IMR-90 (cell line): Measurements from ENCODE around the gene RAI1. TPM values are rescaled to one million over a fixed set of nuclear protein-coding genes. Genes with fewer than 3 reads are reported as not detected.

Source experiments
- ATAC-seq: fragments of 200-7000 bp; cut with Tn5 transposase; 2 replicates; pipeline ENCODE4 v1.9.1; 2020; ENCODE audit warnings: low read depth, mild to moderate bottlenecking, moderate library complexity
- BruUV-seq: library from RNA; stranded (reverse); fragments of 400-500 nt; replicated peaks from 2 replicates; lab custom pipeline; 2021; lab: Mats Ljungman, UMichigan
- CTCF ChIA-PET: fragments of 300-600 bp; formaldehyde crosslinking; extraction: SDS; loops from one replicate; lab custom pipeline; 2021; ENCODE audit warnings: antibody characterized with exemption; lab: Yijun Ruan, JAX
- POLR2A ChIA-PET: fragments of 300-600 bp; sonication (Branson Sonifier 250); formaldehyde crosslinking; loops from one replicate; lab custom pipeline; 2022; ENCODE audit warnings: antibody characterized with exemption; ENCODE audit not compliant: unreplicated experiment; lab: Charles Lee
- DNase-seq: peaks from one replicate; pipeline ENCODE4 v3.0.0; 2013
- H2AFZ ChIP-seq: replicated peaks from 2 replicates; pipeline ENCODE3; 2013; ENCODE audit warnings: low read length, mild to moderate bottlenecking; ENCODE audit not compliant: poor library complexity
- H2AK5ac ChIP-seq: 2 replicates; pipeline ENCODE4 v1.6.1; 2013; ENCODE audit warnings: low read depth, low read length, inconsistent platforms
- H2AK9ac ChIP-seq: replicated peaks from 2 replicates; pipeline ENCODE3; 2013; ENCODE audit warnings: mild to moderate bottlenecking, low read depth, low read length, moderate library complexity; ENCODE audit not compliant: poor library complexity
- H2BK120ac ChIP-seq: 2 replicates; pipeline ENCODE4 v1.6.1; 2013; ENCODE audit warnings: low read depth, low read length, inconsistent platforms
- H2BK15ac ChIP-seq: 3 replicates; pipeline ENCODE4 v1.6.1; 2013; ENCODE audit warnings: low read depth, low read length, inconsistent platforms
- H2BK20ac ChIP-seq: 2 replicates; pipeline ENCODE4 v1.6.1; 2013; ENCODE audit warnings: low read depth, mild to moderate bottlenecking, inconsistent platforms, low read length, moderate library complexity
- H2BK5ac ChIP-seq: 2 replicates; pipeline ENCODE4 v1.6.1; 2013; ENCODE audit warnings: mild to moderate bottlenecking, low read depth, low read length, inconsistent platforms; ENCODE audit not compliant: poor library complexity, severe bottlenecking
- H3K14ac ChIP-seq: replicated peaks from 2 replicates; pipeline ENCODE4 v1.6.1; 2013; ENCODE audit warnings: low read depth, low read length, inconsistent platforms
- H3K18ac ChIP-seq: 2 replicates; pipeline ENCODE4 v1.6.1; 2013; ENCODE audit warnings: low read depth, low read length, control low read depth
- H3K23ac ChIP-seq: 2 replicates; pipeline ENCODE4 v1.6.1; 2013; ENCODE audit warnings: low read depth, low read length, inconsistent platforms
- H3K27ac ChIP-seq: 2 replicates; pipeline ENCODE4 v1.5.1; 2013; ENCODE audit warnings: mild to moderate bottlenecking, control low read depth, low read length; ENCODE audit not compliant: insufficient read depth
- H3K27me3 ChIP-seq: 2 replicates; pipeline ENCODE4 v1.6.1; 2013; ENCODE audit warnings: low read length; ENCODE audit not compliant: control insufficient read depth, insufficient read depth
- H3K36me3 ChIP-seq: 2 replicates; pipeline ENCODE4 v1.6.1; 2013; ENCODE audit warnings: low read length, mixed read lengths; ENCODE audit not compliant: control insufficient read depth, insufficient read depth
- H3K4ac ChIP-seq: 2 replicates; pipeline ENCODE4 v1.6.1; 2013; ENCODE audit warnings: low read depth, low read length, inconsistent platforms
- H3K4me1 ChIP-seq: 2 replicates; pipeline ENCODE4 v1.6.1; 2013; ENCODE audit warnings: low read length, mixed read lengths; ENCODE audit not compliant: control insufficient read depth, insufficient read depth
- H3K4me2 ChIP-seq: 2 replicates; pipeline ENCODE4 v1.6.1; 2013; ENCODE audit warnings: low read depth, mild to moderate bottlenecking, control low read depth, low read length, moderate library complexity
- H3K4me3 ChIP-seq: 2 replicates; pipeline ENCODE4 v1.5.1; 2013; ENCODE audit warnings: low read depth, mild to moderate bottlenecking, control low read depth, low read length, moderate library complexity; ENCODE audit not compliant: insufficient read depth
- H3K56ac ChIP-seq: 2 replicates; pipeline ENCODE4 v1.6.1; 2013; ENCODE audit warnings: low read length, inconsistent platforms; ENCODE audit not compliant: insufficient read depth; ENCODE audit errors: extremely low read depth
- H3K79me1 ChIP-seq, 2 experiments: 2 replicates each; pipeline ENCODE4 v1.6.1; 2013; ENCODE audit warnings: low read length in 2 of 2, inconsistent platforms in 1 of 2, low read depth in 1 of 2
- H3K9ac ChIP-seq: 2 replicates; pipeline ENCODE4 v1.6.1; 2013; ENCODE audit warnings: low read depth, low read length, control low read depth
- H3K9me1 ChIP-seq: 2 replicates; pipeline ENCODE4 v1.6.1; 2013; ENCODE audit warnings: low read length, inconsistent platforms; ENCODE audit not compliant: insufficient read depth
- H3K9me3 ChIP-seq: 2 replicates; pipeline ENCODE4 v1.6.1; 2013; ENCODE audit warnings: low read length; ENCODE audit not compliant: control insufficient read depth, insufficient read depth
- H4K20me1 ChIP-seq: 2 replicates; pipeline ENCODE4 v1.6.1; 2013; ENCODE audit warnings: low read length, inconsistent platforms; ENCODE audit not compliant: insufficient read depth
- H4K5ac ChIP-seq: 2 replicates; pipeline ENCODE4 v1.6.1; 2013; ENCODE audit warnings: mild to moderate bottlenecking, low read depth, low read length, control low read depth
- H4K8ac ChIP-seq, 2 experiments: 2 replicates each; pipeline ENCODE4 v1.6.1; 2013; ENCODE audit warnings: low read depth in 2 of 2, low read length in 2 of 2, control low read depth in 1 of 2, inconsistent platforms in 1 of 2
- H4K91ac ChIP-seq: 2 replicates; pipeline ENCODE4 v1.6.1; 2013; ENCODE audit warnings: low read depth, low read length, inconsistent platforms; ENCODE audit not compliant: insufficient read depth
- BHLHE40 ChIP-seq: fragments of 150-350 bp; IDR thresholded peaks from 2 replicates; pipeline ENCODE4 v1.6.1; 2016; ENCODE audit warnings: mild to moderate bottlenecking, low read depth, low read length
- CEBPB ChIP-seq: IDR thresholded peaks from 2 replicates; pipeline ENCODE4 v1.6.1; 2012; ENCODE audit warnings: low read depth, low read length, improper control_type of control experiment
- CHD1 ChIP-seq: IDR thresholded peaks from 2 replicates; pipeline ENCODE4 v1.6.1; 2012; ENCODE audit warnings: low read depth, low read length, improper control_type of control experiment
- CTCF ChIP-seq: conservative IDR thresholded peaks from 2 replicates; pipeline ENCODE4 v1.5.1; 2012; ENCODE audit warnings: mild to moderate bottlenecking, low read depth, low read length, improper control_type of control experiment
- ELK1 ChIP-seq: fragments of 150-350 bp; IDR thresholded peaks from 2 replicates; pipeline ENCODE4 v1.6.1; 2016; ENCODE audit warnings: low read depth, mild to moderate bottlenecking, low read length, moderate library complexity, borderline replicate concordance
- MXI1 ChIP-seq: IDR thresholded peaks from 2 replicates; pipeline ENCODE4 v1.6.1; 2012; ENCODE audit warnings: low read depth, mild to moderate bottlenecking, low read length, moderate library complexity, borderline replicate concordance
- POLR2A ChIP-seq: IDR thresholded peaks from 2 replicates; pipeline ENCODE4 v1.6.1; 2012; ENCODE audit warnings: mild to moderate bottlenecking, low read depth, low read length
- RAD21 ChIP-seq: IDR thresholded peaks from 2 replicates; pipeline ENCODE4 v1.6.1; 2012; ENCODE audit warnings: low read length, improper control_type of control experiment
- USF2 ChIP-seq: fragments of 150-350 bp; IDR thresholded peaks from 2 replicates; pipeline ENCODE4 v1.6.1; 2017; ENCODE audit warnings: mild to moderate bottlenecking, antibody characterized with exemption, low read length, low read depth
- WGBS, 2 experiments: methylation state at CpG; one replicate each; pipeline versions ENCODE4 v1.1.5 to v1.1.7; 2013; ENCODE audit warnings: missing lambda C conversion rate in 2 of 2; ENCODE audit not compliant: insufficient read length in 1 of 2; ENCODE audit errors: extremely low coverage in 2 of 2; 5-methylcytosine and 5-hydroxymethylcytosine counted together
- dilution Hi-C: fragments of 300-500 bp; cut with HindIII; formaldehyde crosslinking; loops from one replicate; pipeline ENCODE4 v1.14.3; 2018; ENCODE audit warnings: low sequenced_read_pairs; ENCODE audit not compliant: unreplicated experiment
- in situ Hi-C: fragments of 300-500 bp; cut with MboI; formaldehyde crosslinking; loops from 3 replicates; pipeline ENCODE4 v1.14.3; 2019; ENCODE audit warnings: low sequenced_read_pairs, inconsistent platforms, mixed read lengths
- intact Hi-C: fragments of 100-400 bp; cut with micrococcal nuclease; formaldehyde crosslinking; loops from 2 replicates; pipeline ENCODE4 v1.10.0; 2022
- polyA plus RNA-seq, 3 experiments: library from polyadenylated mRNA; depleted of rRNA; stranded (reverse); fragments of >200 nt; gene quantifications; 2 replicates each; pipeline ENCODE4 v1.2.3, GENCODE V29; 2012; ENCODE audit warnings: low replicate concordance in 1 of 3
- total RNA-seq: library from RNA; depleted of rRNA; stranded (reverse); fragments of >200 nt; gene quantifications from 2 replicates; pipeline ENCODE4 v1.2.3, GENCODE V29; 2012

RAI1 gene
- total and polyA plus RNA-seq, 2 of the 4 experiments (the other 2 are of a cell fraction) = 1.8 to 10.5 TPM

- Histone ChIP-seq H3K27ac (peak overlapping the region; percentile 94), H3K36me3 (peaks cover 9% of the 10 kb centered on the region; the same call in 1 of the 2 replicates), H2BK15ac (no peak overlapping the region), H3K4ac (peak overlapping the region; percentile 93), H3K9me3 (no peaks in the 10 kb centered on the region), H2BK20ac (no peak overlapping the region), H2BK120ac (peak overlapping the region; percentile 38; the same call in 1 of the 2 replicates), H3K4me1 (peaks cover 50% of the 10 kb centered on the region), H3K4me2 (peak overlapping the region; percentile 70), H3K4me3 (peak overlapping the region; percentile 89), H3K18ac (peak overlapping the region; percentile 69; the same call in 1 of the 2 replicates), H3K14ac (peak overlapping the region; percentile 86), H2AK9ac (peak overlapping the region; percentile 98), H3K23ac (peak overlapping the region; percentile 94), H4K91ac (peak overlapping the region; percentile 81), H3K9ac (peak overlapping the region; percentile 92), H4K5ac (peak overlapping the region; percentile 65), H3K9me1 (peaks cover 33% of the 10 kb centered on the region), H4K20me1 (peaks cover 35% of the 10 kb centered on the region), H2BK5ac (peak overlapping the region; percentile 89), H3K27me3 (no peaks in the 10 kb centered on the region), H3K79me1 (peaks cover 20 to 68% of the 10 kb centered on the region in 2 experiments), H2AK5ac (peak overlapping the region; percentile 76; the same call in 1 of the 2 replicates), H2AFZ (peak overlapping the region; percentile 87), H4K8ac (peak overlapping the region; percentile 52 to 89; a peak in 3 of 4 replicates), H3K56ac (peak overlapping the region; percentile 51; the same call in 1 of the 2 replicates)
- dilution Hi-C loops (no loop called here), in situ Hi-C loops (no loop called here), intact Hi-C loops (no loop called here)
- 0% methylated on average over 64 of the region's 69 CpGs; no CpG with 5 or more reads in 1 of the 2 experiments for WGBS, 2 experiments
- TF ChIP-seq CHD1 (peak; percentile 15; the same call in 1 of the 2 replicates), MXI1 (no peak; the same call in 1 of the 2 replicates), USF2 (peak; percentile 29; the same call in 1 of the 2 replicates), RAD21 (no peak), POLR2A (peak; percentile 97), BHLHE40 (peak; percentile 69), ELK1 (no peak), CTCF (no peak), CEBPB (peak; percentile 83)
- CTCF ChIA-PET = interaction anchor here (0.5 to 0.6 kb wide), 3 partner anchors 84 to 156 kb away, joined by 3 read pairs; no protein-coding TSS in a partner anchor
- POLR2A ChIA-PET = interaction anchor here (0.9 kb wide), 1 partner anchor 10 kb away, joined by 3 read pairs; no protein-coding TSS in a partner anchor
- peak; percentile 92 for DNase-seq
- peak; percentile 67 for ATAC-seq
- BruUV-seq = no TSS peak
These were observed 155.1 kb downstream of the RAI1 start for GRCh38 chr17:17836250-17836817.
